Measurements from ENCODE around the gene SLC39A1.

SLC39A1 gene

DNA sequence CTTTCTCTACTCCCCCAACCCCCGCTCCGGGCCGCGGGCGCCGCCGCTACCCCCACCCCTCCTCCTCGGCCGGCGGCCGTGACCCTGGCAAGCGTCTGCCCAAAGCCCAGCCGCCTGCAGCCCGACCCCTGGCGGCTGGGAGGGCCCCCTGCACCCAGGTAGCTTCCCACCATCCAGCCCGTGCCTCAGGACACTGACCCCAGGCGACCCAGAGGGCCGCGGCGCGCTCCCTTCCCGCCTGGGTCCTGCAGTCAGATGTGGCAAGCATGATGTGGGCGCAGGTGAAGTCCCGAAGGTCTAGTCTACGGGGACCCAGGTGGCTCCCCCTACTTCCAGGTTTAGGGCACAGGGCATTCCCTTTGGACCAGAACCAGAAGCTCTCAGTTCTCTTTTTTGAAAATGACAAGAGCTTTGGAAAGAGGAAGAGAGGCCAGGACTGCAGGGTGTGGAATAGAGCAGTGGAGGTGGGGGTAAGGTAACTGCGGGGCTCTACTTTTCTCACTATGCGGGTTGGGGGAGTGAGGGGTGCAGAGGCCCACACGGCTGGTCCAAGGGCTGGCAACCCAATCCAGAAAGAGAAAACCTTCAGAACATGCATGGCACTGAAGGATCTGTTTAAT is 16.6 kb downstream of the SLC39A1 start, which contains the start of gene DENND4B:
Gene DENND4B, minus strand, starts transcription at position 97 of the 620 bp plus-strand sequence. CDS start 2,344 bp downstream, outside the sequence.
- DNase-seq: peak; percentile 70 to 75

DNA sequence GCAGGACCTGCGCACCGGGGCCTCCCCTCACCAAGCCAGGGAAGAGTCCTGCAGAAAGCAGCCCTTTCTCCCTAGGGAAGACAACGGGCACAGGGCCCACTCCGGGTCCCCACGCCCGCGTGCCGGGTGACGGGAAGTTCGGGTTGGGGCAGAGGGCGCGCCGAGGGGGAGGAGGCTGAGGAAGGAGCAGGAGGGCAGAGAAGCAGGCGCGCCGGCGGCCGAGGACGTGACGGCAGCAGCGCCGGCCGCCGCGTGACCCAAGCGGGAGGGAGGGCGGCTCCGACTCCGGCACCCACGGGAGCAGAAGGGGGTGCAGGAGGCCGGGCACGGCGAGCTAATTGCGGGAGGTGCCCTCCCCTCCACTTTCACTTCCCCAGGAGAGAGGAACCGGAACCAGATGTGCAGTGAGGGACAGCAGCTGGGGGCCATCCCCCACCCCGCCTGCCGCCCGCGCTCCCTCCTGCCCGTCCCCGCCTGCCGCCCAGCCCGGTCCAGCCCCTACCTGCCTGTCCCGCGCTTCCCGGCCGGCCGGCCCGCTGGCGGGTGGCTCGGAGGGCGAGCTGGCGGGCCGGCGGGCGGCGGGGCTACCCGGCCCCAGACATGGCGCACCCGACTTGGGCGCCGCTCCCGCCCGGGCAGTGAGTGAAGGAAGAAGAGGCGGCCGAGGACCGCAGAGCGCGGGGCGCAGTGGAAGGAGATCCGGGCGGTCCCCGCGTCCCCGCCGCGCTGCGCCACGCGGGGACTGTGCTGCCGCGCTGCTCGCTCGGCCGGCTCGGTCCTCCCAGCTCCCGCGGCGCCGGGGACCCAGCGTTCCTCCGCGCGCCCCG is 17.3 kb downstream of the SLC39A1 start:
- DNase-seq: peak; percentile 64 to 65

DNA sequence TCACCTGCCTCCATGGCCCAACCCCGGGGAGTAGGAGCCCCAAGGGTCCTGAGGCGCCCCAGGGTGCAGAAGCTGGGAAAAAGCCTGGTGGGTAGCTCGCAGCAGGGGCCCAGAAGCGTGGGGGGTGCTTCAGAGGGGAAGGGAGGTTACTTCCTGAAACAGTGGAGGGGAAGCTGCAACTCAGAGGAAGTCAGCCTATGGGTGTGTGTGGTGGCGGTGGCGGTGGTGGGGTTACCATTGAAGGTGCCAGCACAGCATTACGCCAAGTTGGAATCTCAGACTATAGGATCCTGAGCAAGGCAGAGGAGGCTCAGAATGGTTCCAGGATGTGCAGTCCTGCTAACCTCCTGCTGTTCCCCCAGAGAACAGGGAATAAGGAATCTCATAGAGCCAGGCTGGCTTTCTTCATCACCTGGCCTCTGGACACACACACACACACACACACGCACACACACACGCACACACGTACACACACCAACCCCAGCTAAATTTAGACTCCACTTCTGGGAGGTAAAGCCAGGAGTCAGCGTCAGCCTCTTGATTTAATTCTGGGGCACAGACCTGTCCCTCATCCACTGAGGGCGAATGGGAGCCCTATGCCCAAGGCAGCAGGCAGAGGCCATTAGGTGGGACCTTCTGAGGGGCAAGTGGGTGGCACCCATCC is 18.1 kb downstream of the SLC39A1 start:
- DNase-seq: peak; percentile 62 to 75

DNA sequence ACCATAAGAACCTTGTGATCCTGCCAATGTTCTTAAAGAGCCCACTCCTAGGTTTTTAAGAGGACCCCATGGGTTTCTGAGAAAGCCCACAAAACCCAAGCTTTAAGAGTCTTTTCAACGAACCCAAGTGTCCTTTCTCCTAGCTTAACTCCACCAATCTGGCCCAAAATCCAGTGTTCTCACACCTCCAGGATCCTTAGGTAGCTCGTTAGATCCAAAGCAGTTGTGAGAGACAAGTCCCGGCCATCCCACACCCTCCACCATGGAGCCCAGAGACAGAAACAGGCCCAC is 18.6 kb downstream of the SLC39A1 start:
- DNase-seq: no peak

DNA sequence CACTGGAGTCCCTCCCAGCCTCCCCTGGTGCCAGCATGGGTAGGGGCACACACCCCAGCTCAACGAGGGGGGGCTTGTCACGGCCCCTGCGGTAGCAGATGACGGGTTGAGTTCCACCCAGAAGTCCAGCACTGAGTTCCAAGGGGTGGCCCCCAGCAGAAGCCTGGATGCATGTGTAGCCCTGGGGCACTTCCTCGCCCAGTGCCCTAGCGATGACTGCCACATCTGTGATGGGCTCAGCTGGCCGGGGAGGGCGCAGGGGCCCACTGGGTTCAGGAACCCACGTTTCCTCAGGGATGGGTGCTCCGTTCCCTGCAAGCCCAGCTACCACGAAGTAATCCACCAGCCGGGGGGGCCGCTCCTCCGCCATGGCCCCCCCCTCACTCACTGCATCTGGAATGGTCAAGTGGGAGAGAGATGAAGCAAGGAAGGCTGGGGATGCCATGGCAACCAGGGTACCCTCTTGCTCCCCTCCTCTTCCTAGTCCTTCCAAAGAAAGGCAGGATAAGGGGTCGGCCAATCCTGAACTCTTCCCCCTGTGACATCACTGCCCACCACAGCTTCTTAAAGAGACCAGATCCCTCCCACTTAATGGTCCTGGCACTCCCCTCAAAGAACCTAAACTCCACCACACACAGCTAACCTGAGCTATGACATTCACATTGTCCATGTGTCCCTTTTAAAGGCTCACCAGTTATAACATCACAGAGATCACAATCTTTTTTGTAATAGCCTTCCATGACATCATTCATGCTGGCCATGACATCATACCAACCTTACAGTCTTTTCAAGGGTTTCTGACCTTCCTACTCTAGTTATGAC is 19.1 kb downstream of the SLC39A1 start:
- DNase-seq: no peak

DNA sequence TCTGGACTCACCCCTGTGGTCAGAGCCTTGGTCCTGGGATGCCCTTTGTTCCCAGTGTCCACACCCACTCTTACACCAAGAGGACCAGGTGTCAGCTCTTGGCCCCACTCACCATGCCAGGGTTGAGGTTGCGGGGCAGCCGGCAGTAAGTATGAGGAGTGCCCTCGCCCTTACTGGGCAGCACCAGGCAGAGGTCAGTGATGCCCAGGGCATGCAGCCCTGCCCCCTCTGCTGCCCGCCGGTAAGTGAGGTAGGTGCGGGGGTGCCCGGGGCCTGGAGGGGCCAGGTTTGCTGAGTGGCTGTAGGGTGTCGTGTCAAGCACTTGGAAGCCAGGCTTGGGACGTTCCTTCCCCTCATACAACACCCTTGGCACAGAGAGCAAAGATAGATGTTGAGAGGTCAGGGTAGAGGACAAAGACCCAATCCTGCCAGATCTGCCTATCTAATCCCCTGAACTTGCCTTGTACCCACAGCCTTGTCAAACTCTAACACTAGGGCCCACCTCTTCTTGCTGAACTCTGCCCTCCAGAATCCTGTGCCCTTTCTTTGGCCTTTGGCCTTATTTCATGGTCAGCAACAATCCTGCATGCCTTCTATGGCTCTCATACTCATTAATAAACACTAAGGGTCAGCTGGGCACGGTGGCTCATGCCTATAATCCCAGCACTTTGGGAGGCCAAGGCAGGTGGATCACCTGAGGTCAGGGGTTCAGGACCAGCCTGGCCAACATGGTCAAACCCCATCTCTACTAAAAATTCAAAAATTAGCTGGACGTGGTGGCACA is 20.4 kb downstream of the SLC39A1 start:
- no peak for DNase-seq

DNA sequence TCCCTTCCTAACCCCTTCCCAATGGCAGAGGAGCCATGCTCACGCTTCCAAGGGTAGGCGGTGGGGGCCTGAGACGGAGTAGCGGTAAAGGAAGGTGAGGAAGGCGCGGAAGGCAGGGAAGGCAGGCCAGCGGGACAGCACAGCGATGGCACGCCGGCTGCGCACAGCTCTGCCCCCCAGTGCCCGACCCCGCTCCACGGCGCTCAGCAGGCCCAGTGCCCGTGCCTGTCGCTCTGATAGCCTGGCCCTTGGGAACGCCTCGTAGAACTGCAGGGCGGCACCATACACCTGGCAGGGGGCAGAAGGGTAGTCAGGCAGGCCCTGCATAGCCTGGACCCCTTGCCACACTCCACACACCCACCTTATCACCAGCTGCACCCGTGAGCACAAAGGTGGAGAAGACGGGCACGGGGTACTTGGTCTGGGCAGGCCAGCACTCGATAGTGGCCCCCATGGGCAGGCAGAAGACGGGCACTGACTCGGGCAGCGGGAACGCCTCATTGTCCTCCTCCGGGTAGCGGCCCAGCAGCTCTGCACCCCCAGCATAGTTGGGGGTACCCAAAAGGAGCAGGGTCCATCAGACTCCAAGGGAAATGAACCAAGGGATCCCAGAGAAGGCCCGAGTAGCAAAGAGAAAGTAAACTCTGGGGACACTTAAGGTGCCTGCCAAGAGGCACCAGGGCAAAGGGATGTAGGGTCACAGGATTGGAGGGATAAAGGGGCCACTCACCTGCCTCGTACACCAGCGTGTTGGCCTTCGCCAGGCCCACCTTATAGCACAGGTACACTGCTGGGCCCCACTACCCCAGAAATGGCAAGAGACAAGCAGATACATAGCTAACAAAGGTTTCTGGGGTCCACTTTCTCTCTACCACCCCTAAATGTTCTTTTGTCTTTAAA is 21.3 kb downstream of the SLC39A1 start:
- DNase-seq: no peak

DNA sequence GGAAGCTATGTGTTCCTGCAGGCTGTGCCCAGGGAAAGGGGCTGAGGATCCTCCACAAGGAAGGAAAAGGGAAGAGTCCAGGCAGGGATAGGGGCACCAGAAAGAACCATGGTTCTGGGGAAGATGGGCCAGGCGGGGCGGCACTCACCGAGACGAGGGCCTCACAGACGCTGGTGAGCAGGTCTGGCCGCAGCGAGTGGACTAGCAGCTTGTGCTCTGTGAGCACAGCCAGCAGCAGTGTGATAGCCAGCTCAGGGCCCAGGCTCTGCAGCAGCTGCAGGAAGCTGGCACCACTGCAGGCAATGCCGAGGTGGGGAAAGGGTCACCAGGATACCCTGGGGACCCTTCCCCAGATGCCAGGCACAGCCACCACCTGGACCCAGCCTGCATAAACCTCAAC is 22.6 kb downstream of the SLC39A1 start:
- DNase-seq: no peak

DNA sequence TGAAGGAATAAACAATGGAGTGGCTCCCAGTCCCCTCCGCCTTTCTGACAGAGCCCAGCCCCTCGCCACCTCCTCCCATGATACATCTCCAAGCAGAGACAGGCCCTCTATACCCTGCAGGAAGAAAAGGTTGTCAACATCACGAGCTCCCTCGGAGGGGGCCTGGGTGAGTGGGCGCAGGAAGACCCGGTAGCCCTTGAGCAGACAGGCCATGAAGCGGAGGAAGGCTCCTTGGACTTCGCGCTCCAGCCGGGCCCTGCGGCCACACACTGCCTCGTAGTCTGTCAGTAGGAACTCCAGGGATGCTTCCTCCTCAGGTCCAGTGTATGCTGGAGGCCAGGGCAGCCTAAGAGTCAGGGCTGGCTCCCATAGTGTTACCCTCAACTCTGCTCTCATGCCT is 23.9 kb downstream of the SLC39A1 start:
- DNase-seq: no peak

DNA sequence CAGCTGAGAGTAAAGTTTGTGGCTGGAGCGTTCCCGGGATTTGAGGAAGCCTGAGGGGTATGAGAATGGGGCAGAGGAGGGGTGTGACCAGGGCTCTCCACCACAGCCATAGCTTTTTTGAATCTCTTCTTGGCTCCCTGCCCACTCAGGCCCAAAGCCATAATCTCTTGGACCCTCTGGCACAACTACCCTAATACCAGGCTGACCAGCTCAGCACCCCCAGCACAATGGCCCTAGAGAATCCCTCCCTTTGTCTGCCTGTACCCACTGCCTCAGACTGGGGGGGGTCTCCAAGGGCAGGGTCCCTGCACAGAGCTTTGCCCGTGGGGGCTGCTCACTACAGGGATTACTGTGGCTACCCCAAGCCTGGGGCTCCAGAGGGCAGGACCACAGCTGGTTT is 24.3 kb downstream of the SLC39A1 start:
- DNase-seq: no peak

DNA sequence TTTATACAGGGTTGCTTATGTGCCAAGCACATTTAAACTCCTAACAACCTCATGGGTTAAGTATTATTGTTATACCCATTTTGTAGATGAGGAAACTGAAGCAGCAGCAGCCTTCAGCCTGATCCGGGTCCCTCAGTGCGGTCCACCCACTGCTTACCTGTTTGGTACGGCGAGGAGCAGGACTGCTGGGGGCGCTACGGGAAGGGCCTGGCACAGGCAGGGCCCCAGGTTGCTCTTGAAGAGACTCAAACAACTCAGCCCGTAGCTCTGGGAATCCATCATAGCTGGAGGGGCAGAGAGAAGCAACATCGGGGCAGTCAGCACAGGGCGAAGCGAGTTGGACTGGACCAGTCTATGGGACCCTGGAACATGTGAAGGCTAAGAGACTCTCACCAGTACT is 26.0 kb downstream of the SLC39A1 start:
- no peak for DNase-seq

DNA sequence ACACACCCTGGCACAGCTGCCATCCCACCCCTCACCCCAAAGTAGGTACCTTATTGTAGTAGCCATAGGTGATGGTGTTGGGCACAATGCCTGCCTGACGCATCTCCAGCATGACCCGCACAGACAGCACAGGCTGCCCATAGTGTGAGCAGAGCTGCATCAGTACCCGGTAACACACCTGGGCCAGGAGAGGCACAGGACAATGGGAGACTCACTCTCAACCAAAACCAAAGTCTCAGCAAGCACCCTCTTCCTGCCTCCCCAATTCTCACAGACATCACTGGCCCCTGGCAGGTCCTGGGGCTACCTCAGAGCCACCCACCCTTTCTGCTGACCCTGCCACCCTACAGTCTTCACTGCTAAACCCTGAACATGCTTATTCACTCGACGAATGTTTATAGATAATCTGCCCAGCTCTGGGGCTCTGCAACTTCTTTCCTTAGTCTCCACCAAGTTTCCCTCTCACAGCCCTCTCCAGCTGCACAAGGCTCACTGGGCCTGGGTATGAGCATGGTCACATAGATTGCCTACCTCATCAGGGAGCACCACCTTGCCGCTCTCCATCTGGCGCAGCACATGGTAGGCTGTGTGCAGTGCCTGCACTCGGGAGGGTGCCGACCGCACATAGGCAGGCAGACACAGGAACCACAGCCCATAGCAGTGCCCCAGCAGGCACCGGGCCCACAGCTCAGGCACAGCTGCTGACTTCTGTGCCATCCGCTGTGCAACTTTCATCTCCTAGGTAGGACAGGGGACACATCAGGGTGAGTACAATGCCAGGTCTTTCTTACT is 27.1 kb downstream of the SLC39A1 start:
- DNase-seq: no peak

DNA sequence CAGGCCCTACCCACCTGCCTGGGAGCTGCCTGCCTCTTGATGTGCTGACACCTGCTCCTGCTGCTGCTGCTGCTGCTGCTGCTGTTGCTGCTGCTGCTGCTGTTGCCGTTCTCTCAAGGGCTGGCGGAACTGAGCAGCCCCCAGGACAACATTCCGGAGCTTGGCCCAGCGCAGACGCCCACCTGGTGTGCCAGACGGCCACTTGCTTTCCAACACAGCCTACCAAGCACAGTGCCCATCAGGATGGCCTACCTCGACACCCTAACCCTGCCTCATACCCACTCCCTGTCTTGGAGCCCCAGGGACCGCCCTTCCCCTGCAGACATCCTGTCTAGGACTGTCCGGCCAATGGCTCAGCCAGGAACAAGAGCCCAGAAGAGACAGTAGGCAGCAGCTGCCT is 28.6 kb downstream of the SLC39A1 start:
- no peak for DNase-seq

DNA sequence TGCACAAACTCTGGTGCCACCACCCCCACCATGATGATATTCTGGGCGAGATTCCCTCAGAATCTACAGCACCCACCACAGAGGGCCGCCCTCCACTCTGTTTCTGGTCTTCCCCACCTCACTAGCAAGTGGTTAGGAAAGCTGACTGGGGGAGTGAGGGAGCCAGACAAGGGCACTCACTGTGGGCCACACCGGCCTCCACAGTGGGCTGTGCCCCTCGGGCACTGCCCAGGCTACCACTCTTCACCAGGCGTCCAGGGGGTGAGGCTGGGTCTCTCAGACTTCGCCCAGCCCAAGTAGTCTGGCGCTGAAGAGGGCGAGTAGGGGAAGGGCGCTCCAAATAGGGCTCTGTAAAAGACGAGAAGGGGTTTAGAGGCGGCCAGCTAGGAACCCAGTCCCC is 29.4 kb downstream of the SLC39A1 start:
- no peak for DNase-seq

DNA sequence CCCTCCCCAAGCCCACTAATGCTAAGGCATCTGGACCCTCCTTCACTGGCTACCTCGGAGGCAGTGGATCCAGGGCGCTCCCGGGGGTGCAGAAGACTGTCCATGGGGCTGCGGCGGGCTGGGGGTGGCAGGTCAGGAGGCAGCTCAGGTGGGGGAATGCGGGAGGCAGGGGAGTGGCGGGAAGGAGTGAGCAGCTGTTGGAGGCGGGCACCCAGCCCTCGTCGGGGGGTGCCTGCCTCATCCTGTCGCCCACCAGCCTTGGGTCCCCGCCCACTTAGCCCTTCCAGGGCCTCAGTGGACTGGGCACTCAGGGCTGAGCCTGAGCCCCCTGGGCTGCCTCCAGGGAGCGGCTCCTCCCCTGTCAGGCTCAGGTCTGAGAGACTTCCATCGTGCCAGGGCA is 29.9 kb downstream of the SLC39A1 start:
- DNase-seq: no peak

DNA sequence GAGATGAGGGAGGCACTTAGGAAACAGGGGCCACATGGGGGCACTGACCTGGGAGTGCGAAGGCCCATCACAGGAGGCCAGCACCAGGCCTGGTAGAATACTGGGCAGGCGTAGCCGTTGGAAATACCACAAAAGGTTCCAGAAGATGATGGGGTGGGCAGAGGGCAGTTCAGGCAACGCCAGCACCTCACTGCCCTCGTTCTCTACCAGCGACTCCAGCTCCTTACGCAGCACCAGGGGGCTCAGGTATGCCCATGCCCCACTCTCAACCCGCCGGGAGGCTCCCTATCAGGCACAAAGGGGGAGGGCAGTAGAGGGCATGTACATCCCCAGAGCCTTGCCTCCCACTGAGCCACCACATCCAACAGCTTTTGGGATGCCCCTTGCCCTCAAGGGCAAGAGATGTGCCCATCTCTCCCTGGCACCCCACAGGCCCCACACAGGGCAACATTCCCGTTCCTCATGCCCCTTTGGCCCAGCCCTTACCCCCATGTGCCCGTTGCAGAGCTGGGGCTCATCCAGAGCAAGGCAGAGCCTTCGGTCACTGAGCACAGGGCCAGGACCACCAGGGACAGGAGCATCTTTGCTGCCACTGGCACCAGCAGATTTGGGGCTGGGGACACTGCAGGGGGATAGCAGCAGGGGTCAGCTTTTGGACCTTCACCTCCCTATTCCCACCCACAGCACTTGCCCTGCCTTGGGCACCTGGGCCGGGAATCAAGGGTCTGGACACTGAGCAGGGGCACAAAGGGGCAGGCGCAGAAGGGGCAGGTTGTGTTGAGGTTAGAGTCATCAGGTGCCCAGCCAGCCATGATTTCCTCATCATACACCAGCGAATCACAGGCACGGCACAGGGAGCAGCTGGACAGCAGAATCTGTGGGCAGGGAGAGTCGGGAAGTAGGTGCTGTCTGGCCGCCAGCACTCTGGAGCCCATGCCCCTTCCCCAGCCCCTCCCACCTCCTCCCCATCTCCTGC is 30.9 kb downstream of the SLC39A1 start:
- DNase-seq: no peak

DNA sequence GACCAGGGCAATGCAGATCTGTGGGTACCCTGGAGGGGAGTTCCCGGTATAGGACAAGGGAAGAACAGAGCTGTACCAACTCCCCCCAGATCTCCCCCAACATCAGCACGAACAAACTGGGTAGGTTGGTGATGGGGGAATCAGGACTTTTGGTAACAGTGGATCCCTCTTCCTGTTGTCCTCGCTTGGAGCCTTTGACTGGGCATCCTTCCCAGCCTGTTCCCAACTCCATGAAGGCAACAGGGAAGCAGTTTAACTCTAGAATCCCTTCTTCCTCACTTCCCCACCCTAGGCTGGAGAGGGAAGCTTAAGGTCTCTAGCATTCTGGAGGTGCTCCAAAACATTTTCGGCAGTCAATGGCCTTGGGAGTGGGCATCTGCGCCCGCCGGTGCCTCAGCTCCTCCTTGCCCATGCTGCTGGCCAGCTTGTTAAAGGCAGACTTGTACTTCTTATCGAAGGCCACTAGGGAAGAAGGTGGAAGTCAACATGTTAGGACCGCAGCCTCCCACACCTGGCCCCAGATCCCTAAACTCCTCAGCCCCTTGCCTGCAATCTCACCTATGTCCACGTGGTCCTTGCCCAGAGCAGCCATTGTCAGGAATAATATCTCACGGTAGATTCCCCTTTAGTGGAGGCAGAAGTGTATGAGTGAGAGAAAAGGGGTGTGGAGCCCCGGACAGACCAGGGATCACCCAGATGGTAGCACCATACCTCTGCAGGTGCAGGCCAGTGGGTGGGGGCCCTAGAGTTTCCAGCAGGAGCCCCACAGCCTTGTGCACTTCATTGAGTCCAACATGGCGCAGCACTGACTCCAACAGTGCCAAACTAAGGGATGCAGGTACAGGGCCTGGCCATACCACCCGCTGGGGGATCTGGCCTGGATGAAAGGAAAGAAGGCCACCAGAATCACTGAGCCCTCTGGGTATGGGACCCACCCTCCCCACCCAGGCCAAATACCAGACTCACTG is 33.1 kb downstream of the SLC39A1 start:
- DNase-seq: no peak

DNA sequence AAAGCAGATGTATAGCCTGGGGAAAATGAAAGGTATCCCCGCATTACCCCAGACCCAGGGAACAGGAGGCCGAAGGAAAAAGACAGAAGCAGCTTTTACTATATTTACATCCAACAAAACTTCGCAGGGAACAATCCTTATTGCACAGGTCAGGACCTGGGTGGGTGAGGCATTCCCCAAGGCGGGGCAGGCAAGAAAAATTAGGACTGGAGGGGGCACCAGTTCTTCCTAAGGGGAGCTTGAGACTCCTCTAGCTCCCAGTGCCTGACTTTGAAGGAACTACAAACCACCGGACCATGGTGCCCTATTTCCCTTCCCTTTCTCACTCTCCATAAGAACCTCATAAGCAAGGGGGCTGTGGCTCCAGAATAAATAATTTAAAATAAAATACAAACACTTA is 33.9 kb downstream of the SLC39A1 start:
- DNase-seq: no peak
